H9 (cell line): ENCODE measurements around the gene TARBP1. TPM values are rescaled to one million over a fixed set of nuclear protein-coding genes. Genes with fewer than 3 reads are reported as not detected.
A peak's percentile ranks its signal among the peaks of the same experiment; 100 is the strongest.

Source experiments
- DNase-seq: peaks from one replicate; pipeline ENCODE4 v3.0.0-alpha.2; 2017
- H2AFZ ChIP-seq: one replicate; pipeline ENCODE4 v1.6.1; 2013; ENCODE audit warnings: mild to moderate bottlenecking, low read length, control low read depth, moderate library complexity
- H2AK5ac ChIP-seq: 2 replicates; pipeline ENCODE4 v1.6.1; 2013; ENCODE audit warnings: low read length, control low read depth, mixed read lengths; ENCODE audit not compliant: insufficient read length
- H2BK120ac ChIP-seq: one replicate; pipeline ENCODE4 v1.6.1; 2013; ENCODE audit warnings: low read depth, mild to moderate bottlenecking, low read length, control low read depth, inconsistent platforms; ENCODE audit not compliant: poor library complexity, severe bottlenecking
- H2BK12ac ChIP-seq: 2 replicates; pipeline ENCODE4 v1.6.1; 2013; ENCODE audit warnings: low read length, control low read depth, mixed read lengths, low read depth; ENCODE audit not compliant: insufficient read length
- H2BK15ac ChIP-seq: 2 replicates; pipeline ENCODE4 v1.6.1; 2013; ENCODE audit warnings: low read depth, low read length, control low read depth
- H2BK20ac ChIP-seq: one replicate; pipeline ENCODE4 v1.6.1; 2013; ENCODE audit warnings: low read depth, mild to moderate bottlenecking, low read length, control low read depth, inconsistent platforms; ENCODE audit not compliant: poor library complexity, severe bottlenecking
- H2BK5ac ChIP-seq: 2 replicates; pipeline ENCODE4 v1.6.1; 2013; ENCODE audit warnings: low read length, control low read depth, mixed read lengths; ENCODE audit not compliant: insufficient read length
- H3K14ac ChIP-seq: 2 replicates; pipeline ENCODE4 v1.6.1; 2013; ENCODE audit warnings: low read length, control low read depth; ENCODE audit not compliant: insufficient read depth
- H3K18ac ChIP-seq: 2 replicates; pipeline ENCODE4 v1.6.1; 2013; ENCODE audit warnings: low read depth, mild to moderate bottlenecking, mixed read lengths, low read length, control low read depth; ENCODE audit not compliant: insufficient read length
- H3K23ac ChIP-seq: 2 replicates; pipeline ENCODE4 v1.6.1; 2013; ENCODE audit warnings: low read length, control low read depth, mixed read lengths, low read depth; ENCODE audit not compliant: insufficient read length
- H3K23me2 ChIP-seq: 2 replicates; pipeline ENCODE4 v1.6.1; 2013; ENCODE audit warnings: low read depth, mild to moderate bottlenecking, mixed read lengths, low read length, control low read depth; ENCODE audit not compliant: insufficient read length, poor library complexity, severe bottlenecking
- H3K27ac ChIP-seq: 2 replicates; pipeline ENCODE4 v1.5.1; 2013; ENCODE audit warnings: low read length, control low read depth, mixed read lengths, low read depth; ENCODE audit not compliant: insufficient read length
- H3K27me3 ChIP-seq: 2 replicates; pipeline ENCODE4 v1.6.1; 2013; ENCODE audit warnings: low read length, control low read depth, inconsistent platforms; ENCODE audit not compliant: insufficient read depth
- H3K4ac ChIP-seq: 2 replicates; pipeline ENCODE4 v1.6.1; 2013; ENCODE audit warnings: low read depth, mild to moderate bottlenecking, control low read depth, inconsistent platforms, low read length, moderate library complexity
- H3K4me1 ChIP-seq: 2 replicates; pipeline ENCODE4 v1.6.1; 2013; ENCODE audit warnings: low read length, control low read depth, inconsistent platforms; ENCODE audit not compliant: insufficient read depth
- H3K4me2 ChIP-seq: 2 replicates; pipeline ENCODE4 v1.6.1; 2013; ENCODE audit warnings: low read length, control low read depth, mixed read lengths; ENCODE audit not compliant: insufficient read length, insufficient read depth
- H3K56ac ChIP-seq: 2 replicates; pipeline ENCODE4 v1.6.1; 2013; ENCODE audit warnings: low read depth, mild to moderate bottlenecking, mixed read lengths, low read length, control low read depth; ENCODE audit not compliant: insufficient read length
- H3K79me1 ChIP-seq: 2 replicates; pipeline ENCODE4 v1.6.1; 2013; ENCODE audit warnings: low read depth, mild to moderate bottlenecking, moderate library complexity, low read length, control low read depth, inconsistent platforms; ENCODE audit not compliant: insufficient read depth, poor library complexity, severe bottlenecking
- H3K79me2 ChIP-seq: 2 replicates; pipeline ENCODE4 v1.6.1; 2013; ENCODE audit warnings: low read length, control low read depth, inconsistent platforms; ENCODE audit not compliant: insufficient read depth
- H3K9ac ChIP-seq: 2 replicates; pipeline ENCODE4 v1.6.1; 2013; ENCODE audit warnings: low read length, control low read depth, mixed read lengths; ENCODE audit not compliant: insufficient read length; ENCODE audit errors: extremely low read depth
- H3K9me3 ChIP-seq: one replicate; pipeline ENCODE4 v1.6.1; 2013; ENCODE audit warnings: low read depth, low read length, inconsistent platforms; ENCODE audit not compliant: control insufficient read depth
- H3T11ph ChIP-seq: one replicate; pipeline ENCODE4 v1.6.1; 2013; ENCODE audit warnings: mild to moderate bottlenecking, low read length, control low read depth, inconsistent platforms
- H4K20me1 ChIP-seq: one replicate; pipeline ENCODE4 v1.6.1; 2013; ENCODE audit not compliant: control insufficient read depth, insufficient read length, insufficient read depth
- H4K5ac ChIP-seq: 2 replicates; pipeline ENCODE4 v1.6.1; 2013; ENCODE audit warnings: low read depth, mild to moderate bottlenecking, mixed read lengths, low read length, control low read depth; ENCODE audit not compliant: insufficient read length
- H4K8ac ChIP-seq: replicated peaks from 2 replicates; pipeline ENCODE4 v1.6.1; 2013; ENCODE audit warnings: low read length, control low read depth, mixed read lengths, low read depth; ENCODE audit not compliant: insufficient read length
- H4K91ac ChIP-seq: 2 replicates; pipeline ENCODE4 v1.6.1; 2013; ENCODE audit warnings: low read depth, mild to moderate bottlenecking, moderate library complexity, mixed read lengths, low read length, control low read depth; ENCODE audit not compliant: insufficient read length
- H3K27ac Mint-ChIP-seq, 3 experiments: 2 replicates in 2 of 3; 3 replicates in 1 of 3; pipeline ENCODE4 v1.8.0; 2020 to 2021; ENCODE audit warnings: mixed read lengths in 3 of 3, mild to moderate bottlenecking in 1 of 3, moderate library complexity in 1 of 3
- H3K27me3 Mint-ChIP-seq: 2 replicates; pipeline ENCODE4 v1.8.0; 2021; ENCODE audit warnings: low read depth, mild to moderate bottlenecking, moderate library complexity, mixed read lengths
- H3K36me3 Mint-ChIP-seq, 3 experiments: 2 replicates in 2 of 3; 3 replicates in 1 of 3; pipeline ENCODE4 v1.8.0; 2020 to 2021; ENCODE audit warnings: low read depth in 3 of 3, mixed read lengths in 3 of 3; ENCODE audit not compliant: insufficient read depth in 1 of 3
- H3K4me1 Mint-ChIP-seq, 2 experiments: 2 replicates each; pipeline ENCODE4 v1.8.0; 2020; ENCODE audit warnings: mixed read lengths in 2 of 2
- H3K4me3 Mint-ChIP-seq, 2 experiments: 2 replicates in 1 of 2; 3 replicates in 1 of 2; pipeline ENCODE4 v1.8.0; 2020 to 2021; ENCODE audit warnings: mild to moderate bottlenecking in 2 of 2, mixed read lengths in 2 of 2, moderate library complexity in 1 of 2
- H3K9me3 Mint-ChIP-seq, 2 experiments: 2 replicates in 1 of 2; 3 replicates in 1 of 2; pipeline ENCODE4 v1.8.0; 2020; ENCODE audit warnings: mild to moderate bottlenecking in 2 of 2, mixed read lengths in 2 of 2, moderate library complexity in 1 of 2
- CTCF ChIP-seq: fragments of 200-600 bp; sonication (generic); conservative IDR thresholded peaks from 3 replicates; pipeline ENCODE4 v1.8.0; 2021; ENCODE audit warnings: antibody characterized with exemption, mild to moderate bottlenecking
- WGBS: extraction: QIAGEN DNeasy Blood & Tissue Kit; methylation state at CpG from one replicate; pipeline ENCODE4 v1.1.7; 2013; ENCODE audit warnings: missing lambda C conversion rate, low lambda C conversion rate, mixed read lengths; ENCODE audit not compliant: insufficient read length; ENCODE audit errors: extremely low coverage; 5-methylcytosine and 5-hydroxymethylcytosine counted together
- total RNA-seq: library from RNA; stranded (reverse); gene quantifications from 2 replicates; pipeline ENCODE4 v1.2.1, GENCODE V29; 2021

The TARBP1 gene
- total RNA-seq, 1 experiment from 2014 or later: 20.2 TPM

GRCh38 chr1:234476172-234476571, 2.8 kb downstream of the TARBP1 start:
- H2AK5ac ChIP-seq: no peak overlapping the region
- H3K79me1 ChIP-seq: peaks cover 3% of the 10 kb centered on the region
- peaks cover 17% of the 10 kb centered on the region for H3K27me3 Mint-ChIP-seq
- no peak overlapping the region for H4K5ac ChIP-seq
- peaks cover 28 to 37% of the 10 kb centered on the region in 2 experiments for H3K4me1 Mint-ChIP-seq
- DNase-seq: no peak
- H2BK5ac ChIP-seq: no peak overlapping the region
- H3K23ac ChIP-seq: no peak overlapping the region
- H3K4ac ChIP-seq: no peak overlapping the region
- no peaks in the 10 kb centered on the region for H3K9me3 Mint-ChIP-seq
- peaks cover 0 to 2% (median 0%) of the 10 kb centered on the region in 3 experiments; a peak in 2 of 7 replicates for H3K36me3 Mint-ChIP-seq
- no peak overlapping the region for H3K27ac Mint-ChIP-seq
- peaks cover 10% of the 10 kb centered on the region; the same call in 1 of the 2 replicates for H3K4me1 ChIP-seq
- H2BK15ac ChIP-seq: no peak overlapping the region
- H3K23me2 ChIP-seq: peaks cover 5% of the 10 kb centered on the region
- H4K8ac ChIP-seq: no peak overlapping the region
- no peak overlapping the region for H2AFZ ChIP-seq
- no peak overlapping the region for H3K56ac ChIP-seq
- no peak for TF ChIP-seq CTCF
- H3K4me3 Mint-ChIP-seq: peak overlapping the region in 1 of 2 experiments; percentile 52; a peak in 2 of 5 replicates
- H2BK120ac ChIP-seq: no peak overlapping the region
- H3K9ac ChIP-seq: no peak overlapping the region
- H3T11ph ChIP-seq: no peak overlapping the region
- H2BK12ac ChIP-seq: no peak overlapping the region
- no peaks in the 10 kb centered on the region for H3K79me2 ChIP-seq
- no peak overlapping the region for H3K4me2 ChIP-seq
- no peak overlapping the region for H3K27ac ChIP-seq
- H3K9me3 ChIP-seq: no peaks in the 10 kb centered on the region
- WGBS: 100% methylated on average over 1 of the region's 5 CpGs
- no peaks in the 10 kb centered on the region for H3K27me3 ChIP-seq
- H2BK20ac ChIP-seq: no peak overlapping the region
- no peak overlapping the region for H3K14ac ChIP-seq
- no peak overlapping the region for H4K91ac ChIP-seq
- no peak overlapping the region for H3K18ac ChIP-seq
- H4K20me1 ChIP-seq: peaks cover 2% of the 10 kb centered on the region
